Inferior parietal cortex (tissue), 1 donor: ENCODE results near the gene CLSTN1.

ENCODE experiments used
- DNase-seq: peaks from one replicate; pipeline ENCODE4 v3.0.0-alpha.2; 2016; ENCODE audit errors: extremely low spot score

Gene CLSTN1

GRCh38 chr1:9852004-9852403, 28.2 kb upstream of the CLSTN1 start:
- no peak for DNase-seq

- DNase-seq: no peak
Observed at GRCh38 chr1:9850442-9851162, 26.8 kb upstream of the CLSTN1 start.

- DNase-seq: peak; percentile 77
Observed at GRCh38 chr1:9849691-9850441, 26.1 kb upstream of the CLSTN1 start.

- no peak for DNase-seq
Observed at GRCh38 chr1:9848022-9848421, 24.3 kb upstream of the CLSTN1 start.

- no peak for DNase-seq
Observed at GRCh38 chr1:9847269-9847668, 23.5 kb upstream of the CLSTN1 start.

GRCh38 chr1:9846611-9847171, 22.9 kb upstream of the CLSTN1 start:
- DNase-seq: no peak

GRCh38 chr1:9845914-9846313, 22.1 kb upstream of the CLSTN1 start:
- no peak for DNase-seq

GRCh38 chr1:9844756-9845155, 21.0 kb upstream of the CLSTN1 start:
- no peak for DNase-seq

GRCh38 chr1:9844106-9844505, 20.3 kb upstream of the CLSTN1 start:
- no peak for DNase-seq

- no peak for DNase-seq
Observed at GRCh38 chr1:9843576-9843945, 19.8 kb upstream of the CLSTN1 start.

GRCh38 chr1:9842781-9843575, 19.2 kb upstream of the CLSTN1 start:
- no peak for DNase-seq

GRCh38 chr1:9842073-9842711, 18.4 kb upstream of the CLSTN1 start:
- no peak for DNase-seq

- DNase-seq: no peak
Observed at GRCh38 chr1:9841460-9841859, 17.7 kb upstream of the CLSTN1 start.

- DNase-seq: no peak
Observed at GRCh38 chr1:9840176-9840575, 16.4 kb upstream of the CLSTN1 start.

GRCh38 chr1:9838946-9839345, 15.2 kb upstream of the CLSTN1 start:
- DNase-seq: no peak

- DNase-seq: no peak
Observed at GRCh38 chr1:9836632-9836960, 12.8 kb upstream of the CLSTN1 start.

GRCh38 chr1:9835758-9836631, 12.2 kb upstream of the CLSTN1 start:
- no peak for DNase-seq

- DNase-seq: no peak
Observed at GRCh38 chr1:9835404-9835757, 11.6 kb upstream of the CLSTN1 start.

- no peak for DNase-seq
Observed at GRCh38 chr1:9833632-9834031, 9.9 kb upstream of the CLSTN1 start.

GRCh38 chr1:9827558-9828185, 3.9 kb upstream of the CLSTN1 start:
- DNase-seq: no peak

GRCh38 chr1:9826616-9827015, 2.9 kb upstream of the CLSTN1 start:
- no peak for DNase-seq
